Fibroblast of skin of back (primary cell): ENCODE data around the gene AKR1B1.

Source experiments
- DNase-seq: peaks from one replicate; pipeline ENCODE4 v3.0.0-alpha.2; 2013

The AKR1B1 gene

GRCh38 chr7:134415700-134416099 lies 43.2 kb downstream of the AKR1B1 start:
- DNase-seq, result no peak

DNA sequence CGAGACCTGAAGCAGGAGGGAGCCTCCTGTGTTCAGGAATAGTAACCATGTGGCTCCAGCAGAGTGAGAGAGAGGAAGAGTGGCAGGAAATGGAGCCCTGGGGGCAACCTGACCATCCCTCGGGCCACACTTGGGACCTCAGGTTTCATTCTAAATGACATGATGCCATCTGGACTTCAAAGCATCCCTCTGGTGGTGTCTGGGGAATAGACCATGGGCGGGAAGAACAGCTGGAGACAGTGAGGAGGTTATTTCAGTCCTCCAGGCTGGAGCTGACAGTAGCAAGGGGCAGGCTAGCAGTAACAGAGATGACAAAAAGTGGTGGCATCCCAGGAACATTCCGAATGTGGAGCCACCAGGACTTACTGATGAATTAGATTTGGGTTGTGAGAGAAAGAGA lies 44.8 kb downstream of the AKR1B1 start:
- DNase-seq, result no peak

DNA sequence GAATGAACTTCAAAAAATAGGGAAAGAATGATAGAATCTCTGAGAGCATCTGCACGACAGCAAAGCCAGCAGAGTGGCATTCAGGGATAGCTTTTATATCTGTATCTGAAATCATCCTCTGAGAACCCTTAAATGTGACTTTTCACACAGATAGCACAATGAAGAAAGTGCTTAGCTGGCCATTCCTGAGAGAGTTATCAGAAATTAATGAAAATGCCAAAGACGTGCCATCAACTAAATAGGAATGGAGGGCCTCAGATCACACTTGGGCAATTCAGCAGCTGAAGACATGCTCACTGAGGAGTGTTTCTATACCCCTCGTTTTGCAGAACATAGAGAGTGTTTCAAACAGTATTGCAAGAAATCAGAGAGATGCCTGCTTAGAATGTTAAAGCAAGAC lies 51.6 kb downstream of the AKR1B1 start:
- DNase-seq, result no peak

- no peak for DNase-seq
Observed at GRCh38 chr7:134406431-134406830, 52.5 kb downstream of the AKR1B1 start.

- DNase-seq, result no peak
Observed at GRCh38 chr7:134405299-134405698, 53.6 kb downstream of the AKR1B1 start.

DNA sequence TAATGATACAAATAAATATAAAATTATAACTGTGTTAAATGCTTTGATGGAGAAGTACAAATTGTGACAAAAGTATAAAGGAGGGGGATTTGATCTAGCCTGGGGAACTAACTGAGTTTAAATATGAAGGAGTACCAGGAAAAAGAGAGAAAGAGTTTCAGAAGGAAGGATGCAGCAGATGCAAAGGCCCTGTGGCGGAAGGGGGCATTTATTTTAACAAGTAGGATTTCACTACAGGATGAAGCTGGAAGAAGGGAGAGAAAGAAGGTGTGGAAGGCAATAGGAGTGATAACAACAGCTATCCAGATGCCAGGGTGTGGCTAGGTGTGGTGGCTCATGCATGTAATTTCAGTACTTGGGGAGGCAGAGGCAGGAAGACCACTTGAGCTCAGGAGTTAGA lies 55.8 kb downstream of the AKR1B1 start:
- no peak for DNase-seq

DNA sequence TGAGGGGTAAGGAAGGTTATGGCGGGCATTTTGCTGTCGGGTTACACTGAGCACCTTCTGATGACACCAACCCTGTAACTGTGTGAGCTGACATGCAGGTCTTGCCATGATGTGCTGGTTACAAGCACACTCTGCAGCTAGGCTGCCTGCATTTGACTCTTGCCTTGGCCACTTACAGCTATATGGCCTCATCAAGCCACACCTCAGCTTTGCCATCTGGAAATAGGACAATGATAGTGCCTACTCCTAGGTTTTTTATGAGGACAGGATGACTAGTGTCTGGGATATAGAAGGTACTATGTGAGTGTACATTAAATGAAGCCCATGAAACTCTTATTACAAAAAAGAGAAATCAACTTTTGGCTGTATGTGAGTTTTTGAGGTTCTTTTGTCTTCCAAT lies 58.0 kb downstream of the AKR1B1 start:
- no peak for DNase-seq

DNA sequence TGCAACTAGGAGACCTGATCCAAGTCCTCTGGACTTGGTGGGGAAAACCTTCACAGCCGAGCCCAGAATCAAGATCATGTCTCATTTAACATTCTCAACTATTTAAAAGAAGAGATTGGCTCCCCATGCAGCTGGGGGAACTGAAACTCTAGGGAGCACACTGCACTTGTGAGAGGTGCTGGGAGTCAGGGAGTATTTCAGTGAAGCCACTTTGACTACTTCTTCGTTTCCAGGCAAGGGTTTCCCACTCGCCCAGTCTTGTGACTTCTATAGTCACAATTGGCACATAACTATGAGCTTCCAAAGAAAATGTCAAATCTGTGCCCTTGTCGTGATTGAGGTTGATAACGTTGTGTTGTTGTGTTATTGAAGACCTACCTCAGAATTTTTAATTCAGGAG lies 62.9 kb downstream of the AKR1B1 start:
- no peak for DNase-seq

GRCh38 chr7:134395604-134396003 lies 63.3 kb downstream of the AKR1B1 start:
- no peak for DNase-seq

- DNase-seq, result no peak
Observed at GRCh38 chr7:134394056-134394455, 64.8 kb downstream of the AKR1B1 start.
